PC-9 (cell line): ENCODE results near the gene PHACTR1.

ENCODE experiments used
- EZH2 ChIP-seq: fragments of 200-600 bp; sonication (generic); IDR thresholded peaks from 2 replicates; pipeline ENCODE4 v1.8.0; 2017; ENCODE audit warnings: antibody characterized with exemption, low read depth
- TF ChIP-seq, protein P1 (sequence below): fragments of 200-600 bp; sonication (generic); conservative IDR thresholded peaks from 2 replicates; pipeline ENCODE4 v1.6.1; 2017; ENCODE audit warnings: mixed run types, antibody characterized with exemption, mild to moderate bottlenecking, moderate library complexity

- TF ChIP-seq, protein P1, sequence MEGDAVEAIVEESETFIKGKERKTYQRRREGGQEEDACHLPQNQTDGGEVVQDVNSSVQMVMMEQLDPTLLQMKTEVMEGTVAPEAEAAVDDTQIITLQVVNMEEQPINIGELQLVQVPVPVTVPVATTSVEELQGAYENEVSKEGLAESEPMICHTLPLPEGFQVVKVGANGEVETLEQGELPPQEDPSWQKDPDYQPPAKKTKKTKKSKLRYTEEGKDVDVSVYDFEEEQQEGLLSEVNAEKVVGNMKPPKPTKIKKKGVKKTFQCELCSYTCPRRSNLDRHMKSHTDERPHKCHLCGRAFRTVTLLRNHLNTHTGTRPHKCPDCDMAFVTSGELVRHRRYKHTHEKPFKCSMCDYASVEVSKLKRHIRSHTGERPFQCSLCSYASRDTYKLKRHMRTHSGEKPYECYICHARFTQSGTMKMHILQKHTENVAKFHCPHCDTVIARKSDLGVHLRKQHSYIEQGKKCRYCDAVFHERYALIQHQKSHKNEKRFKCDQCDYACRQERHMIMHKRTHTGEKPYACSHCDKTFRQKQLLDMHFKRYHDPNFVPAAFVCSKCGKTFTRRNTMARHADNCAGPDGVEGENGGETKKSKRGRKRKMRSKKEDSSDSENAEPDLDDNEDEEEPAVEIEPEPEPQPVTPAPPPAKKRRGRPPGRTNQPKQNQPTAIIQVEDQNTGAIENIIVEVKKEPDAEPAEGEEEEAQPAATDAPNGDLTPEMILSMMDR = no peak
- TF ChIP-seq EZH2 = no peak
Observed at GRCh38 chr6:13237318-13237717, 520.8 kb downstream of the PHACTR1 start.
